ENCODE data around the gene RPP25L. TPM values are rescaled to one million over a fixed set of nuclear protein-coding genes. Genes with fewer than 3 reads are reported as not detected.

Gene RPP25L
- total and polyA plus RNA-seq, 9 of the 15 experiments (the other 6 are each of a cell fraction or from before 2014, with no cell fraction given): 16.3 to 43.7 (median 29.0) TPM

DNA sequence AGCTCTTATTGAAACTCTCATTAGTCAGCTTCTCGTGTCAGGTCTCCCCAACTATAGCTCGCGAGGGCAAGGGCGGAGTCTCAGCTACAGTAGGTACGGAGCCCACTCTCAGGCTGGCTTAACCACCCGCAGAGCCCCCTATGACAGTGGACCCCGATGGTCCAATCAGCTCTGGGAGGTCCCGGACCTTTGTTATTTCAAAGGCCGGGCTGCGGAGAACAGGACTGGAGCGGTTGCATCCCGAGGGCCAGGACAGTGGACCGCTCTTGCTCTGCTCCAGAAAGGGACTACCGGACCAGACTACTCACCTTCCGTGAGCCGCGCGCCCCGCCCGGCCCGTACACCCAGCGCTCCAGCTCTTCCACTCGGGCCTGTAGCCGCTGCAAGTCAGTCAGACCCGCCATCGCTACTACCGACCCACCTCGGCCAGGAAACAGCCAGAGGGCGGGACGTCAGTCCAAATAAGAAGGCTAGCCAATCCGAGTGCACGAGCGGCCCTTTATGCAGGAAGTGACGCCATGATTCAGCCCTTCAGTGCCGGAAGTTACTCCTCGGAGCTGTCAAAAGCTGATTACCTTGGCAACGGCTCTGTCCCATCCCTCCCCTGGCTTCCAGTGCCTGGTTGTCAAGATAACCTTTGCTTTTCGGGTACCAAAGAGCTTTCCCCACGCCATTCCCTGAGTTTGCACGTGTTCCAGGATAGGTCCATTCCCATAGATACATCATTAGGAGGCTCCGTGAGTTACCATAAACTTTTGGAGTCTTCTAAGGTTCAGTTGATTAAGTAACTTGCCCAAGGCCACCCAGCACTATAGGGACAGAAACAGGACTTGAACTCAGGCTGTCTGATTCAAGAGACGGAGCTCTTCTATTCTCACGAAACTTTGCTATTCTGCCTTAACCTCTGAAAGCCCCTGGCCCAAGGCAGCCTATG, 8.4 kb upstream of the RPP25L start, which contains the start of gene DCTN3 (continued):
- TF ChIP-seq TCF15 (CRISPR knock-in tag; IDR thresholded peaks at IDR 0.05): no peak
- no peak for TF ChIP-seq RBM14 (IDR thresholded peaks at IDR 0.05; ENCODE audit: borderline replicate concordance, insufficient read depth, low read depth, low read length)
- no peak for TF ChIP-seq POLR2AphosphoS5 (IDR thresholded peaks at IDR 0.05; ENCODE audit: control insufficient read depth, insufficient read depth, low read depth, low read length)
- peak; percentile 62; the same call in 1 of the 2 replicates for TF ChIP-seq C11orf30 (IDR thresholded peaks at IDR 0.05; ENCODE audit: low read depth)
- no peak for TF ChIP-seq ATF1 (CRISPR knock-in tag; IDR thresholded peaks at IDR 0.05)
- TF ChIP-seq ATF1 (tag; IDR thresholded peaks at IDR 0.05): peak; percentile 84
- TF ChIP-seq HMGXB4 (CRISPR knock-in tag; IDR thresholded peaks at IDR 0.05): no peak
- TF ChIP-seq RNF219 (CRISPR knock-in tag; IDR thresholded peaks at IDR 0.05): no peak
- TF ChIP-seq FOXJ2 (tag; IDR thresholded peaks at IDR 0.05): no peak
- no peak for TF ChIP-seq KDM1A (IDR thresholded peaks at IDR 0.05)
- no peak for TF ChIP-seq DDX20 (tag; IDR thresholded peaks at IDR 0.05; ENCODE audit: low read depth)
- peak; percentile 66 for TF ChIP-seq BMI1 (IDR thresholded peaks at IDR 0.05; ENCODE audit: low read length)
- no peak for TF ChIP-seq SREBF2 (CRISPR knock-in tag; IDR thresholded peaks at IDR 0.05)
- peak; percentile 97 for TF ChIP-seq PKNOX1 (IDR thresholded peaks at IDR 0.05)
- TF ChIP-seq LCOR (CRISPR knock-in tag; IDR thresholded peaks at IDR 0.05): peak; percentile 62; the same call in 1 of the 2 replicates
- no peak for TF ChIP-seq PURB (CRISPR knock-in tag; IDR thresholded peaks at IDR 0.05; ENCODE audit: low read depth)
- no peak for TF ChIP-seq NR2C2 (CRISPR knock-in tag; IDR thresholded peaks at IDR 0.05)
- TF ChIP-seq NR2C2 (tag; IDR thresholded peaks at IDR 0.05): no peak
- TF ChIP-seq TARDBP (IDR thresholded peaks at IDR 0.05): no peak
- TF ChIP-seq CBX2 (IDR thresholded peaks at IDR 0.05; ENCODE audit: insufficient read depth, low read length, poor library complexity, severe bottlenecking): no peak
- no peak for TF ChIP-seq MECOM (CRISPR knock-in tag; IDR thresholded peaks at IDR 0.05)
- no peak for TF ChIP-seq TFAM (CRISPR knock-in tag; conservative IDR thresholded peaks at IDR 0.05)
- TF ChIP-seq RBM39 (optimal IDR thresholded peaks at IDR 0.05; ENCODE audit: low read depth, low read length): no peak
- no peak for TF ChIP-seq ZNF695 (CRISPR knock-in tag; IDR thresholded peaks at IDR 0.05)
- no peak for TF ChIP-seq NEUROD1 (IDR thresholded peaks at IDR 0.05; ENCODE audit: borderline replicate concordance, low read depth, low read length, partially characterized antibody)

Data from K562 (cell line).